ENCODE results near the gene CORO2B.

Gene CORO2B

DNA sequence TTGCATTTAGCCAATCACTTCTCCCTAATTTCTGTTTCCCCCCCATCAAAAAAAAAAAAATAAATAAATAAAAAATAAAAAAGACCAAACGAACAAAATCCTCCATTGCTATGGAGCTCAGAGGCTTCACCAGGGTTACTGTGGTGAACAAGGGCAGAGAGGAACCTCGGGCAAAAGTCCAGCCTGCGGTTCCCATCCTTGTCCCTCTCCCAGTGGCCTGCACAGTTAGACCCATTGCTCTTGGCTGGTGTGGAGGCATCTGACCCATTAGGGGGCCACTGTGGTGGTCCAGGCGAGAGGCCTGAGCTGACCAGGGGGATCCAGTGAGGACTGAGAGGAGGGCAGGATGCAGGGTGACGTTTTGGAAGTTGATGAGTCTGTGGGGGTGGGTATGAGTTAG is 18.8 kb downstream of the CORO2B start:
- TF ChIP-seq, protein P1, sequence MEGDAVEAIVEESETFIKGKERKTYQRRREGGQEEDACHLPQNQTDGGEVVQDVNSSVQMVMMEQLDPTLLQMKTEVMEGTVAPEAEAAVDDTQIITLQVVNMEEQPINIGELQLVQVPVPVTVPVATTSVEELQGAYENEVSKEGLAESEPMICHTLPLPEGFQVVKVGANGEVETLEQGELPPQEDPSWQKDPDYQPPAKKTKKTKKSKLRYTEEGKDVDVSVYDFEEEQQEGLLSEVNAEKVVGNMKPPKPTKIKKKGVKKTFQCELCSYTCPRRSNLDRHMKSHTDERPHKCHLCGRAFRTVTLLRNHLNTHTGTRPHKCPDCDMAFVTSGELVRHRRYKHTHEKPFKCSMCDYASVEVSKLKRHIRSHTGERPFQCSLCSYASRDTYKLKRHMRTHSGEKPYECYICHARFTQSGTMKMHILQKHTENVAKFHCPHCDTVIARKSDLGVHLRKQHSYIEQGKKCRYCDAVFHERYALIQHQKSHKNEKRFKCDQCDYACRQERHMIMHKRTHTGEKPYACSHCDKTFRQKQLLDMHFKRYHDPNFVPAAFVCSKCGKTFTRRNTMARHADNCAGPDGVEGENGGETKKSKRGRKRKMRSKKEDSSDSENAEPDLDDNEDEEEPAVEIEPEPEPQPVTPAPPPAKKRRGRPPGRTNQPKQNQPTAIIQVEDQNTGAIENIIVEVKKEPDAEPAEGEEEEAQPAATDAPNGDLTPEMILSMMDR (IDR thresholded peaks at IDR 0.05; ENCODE audit: low read depth, low read length, missing control alignments), result no peak
- in situ Hi-C loops (cut with HindIII; ENCODE audit: low sequenced_read_pairs), result no loop called here

DNA sequence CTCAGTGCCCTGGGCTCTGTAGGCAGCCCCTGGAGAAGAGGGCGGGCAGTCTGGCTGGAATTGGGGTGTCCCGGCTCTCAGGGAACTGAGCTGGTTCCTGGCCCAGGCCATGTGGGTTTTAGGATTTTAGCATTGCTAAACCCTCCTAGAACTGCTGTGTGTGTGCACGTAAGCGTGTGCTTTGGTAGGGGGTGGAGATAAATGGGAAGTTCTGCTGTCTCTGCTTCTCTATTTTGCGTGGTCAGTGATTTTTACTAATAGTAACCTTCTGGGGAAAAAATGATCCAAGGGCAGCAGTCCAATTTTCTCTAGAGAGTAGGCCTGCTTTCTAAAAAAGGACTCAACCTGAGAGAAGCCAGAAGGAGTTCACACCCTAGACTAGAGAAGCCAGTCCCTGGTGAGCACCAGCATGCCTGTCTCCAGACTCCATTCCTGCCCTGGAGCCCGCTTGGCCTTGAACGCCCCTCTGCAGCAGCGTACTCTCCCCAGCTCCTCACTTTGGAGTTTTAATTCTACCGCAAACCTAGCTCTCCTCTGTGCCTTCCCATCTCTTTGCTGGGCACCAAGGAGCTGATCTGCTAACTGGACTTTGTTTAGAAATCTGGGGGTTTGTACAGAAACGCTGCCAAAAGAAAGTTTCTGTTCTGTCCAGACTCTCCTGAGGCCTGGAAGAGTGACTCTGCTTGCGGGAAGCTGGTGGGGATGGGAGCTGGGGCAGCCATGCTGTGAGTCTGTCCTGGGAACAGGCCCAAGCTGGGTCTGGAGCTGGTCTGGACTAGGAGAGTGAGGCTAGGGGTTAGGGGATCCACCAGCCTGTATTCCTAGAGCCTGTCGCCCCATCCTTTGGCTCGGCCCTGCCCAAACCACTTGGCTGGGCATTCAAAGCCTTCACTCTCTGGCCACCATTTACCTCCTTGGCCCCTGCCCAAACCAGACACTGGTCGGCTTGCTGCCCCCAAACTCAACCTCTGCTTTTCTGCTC is 19.7 kb downstream of the CORO2B start:
- in situ Hi-C loops (cut with HindIII; ENCODE audit: low sequenced_read_pairs), result no loop called here
- TF ChIP-seq, protein P1 (IDR thresholded peaks at IDR 0.05; ENCODE audit: low read depth, low read length, missing control alignments), result no peak
- DNase-seq (ENCODE audit: low read depth), result no peak
- H3K4me3 ChIP-seq (ENCODE audit: low read depth, low read length), result no peak overlapping the region

More for the DNA sequence above, 18.8 kb downstream of the CORO2B start:
- H3K4me3 ChIP-seq (ENCODE audit: low read depth, low read length), result no peak overlapping the region
- DNase-seq (ENCODE audit: low read depth), result no peak

DNA sequence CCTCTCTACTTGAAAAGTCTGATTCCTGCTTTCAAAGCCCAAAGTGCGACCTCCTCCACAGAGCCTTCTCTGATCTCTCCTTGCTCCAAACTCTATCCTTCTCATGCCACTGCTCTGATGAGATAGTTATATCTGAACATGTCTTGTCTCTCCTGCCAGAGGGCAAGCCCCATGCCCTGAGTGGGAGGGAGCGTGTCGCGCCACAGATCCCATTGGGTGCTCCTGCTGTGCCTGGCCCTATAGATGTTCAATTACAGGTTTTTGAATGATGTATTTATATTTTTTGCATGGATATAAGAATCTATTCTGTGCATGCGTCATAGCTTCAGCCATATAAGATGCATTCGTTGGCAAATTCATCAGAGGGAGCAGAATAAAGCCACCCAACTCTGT is 20.4 kb downstream of the CORO2B start:
- in situ Hi-C loops (cut with HindIII; ENCODE audit: low sequenced_read_pairs), result no loop called here
- H3K4me3 ChIP-seq (ENCODE audit: low read depth, low read length), result no peak overlapping the region
- TF ChIP-seq, protein P1 (IDR thresholded peaks at IDR 0.05; ENCODE audit: low read depth, low read length, missing control alignments), result no peak
- DNase-seq (ENCODE audit: low read depth), result no peak

DNA sequence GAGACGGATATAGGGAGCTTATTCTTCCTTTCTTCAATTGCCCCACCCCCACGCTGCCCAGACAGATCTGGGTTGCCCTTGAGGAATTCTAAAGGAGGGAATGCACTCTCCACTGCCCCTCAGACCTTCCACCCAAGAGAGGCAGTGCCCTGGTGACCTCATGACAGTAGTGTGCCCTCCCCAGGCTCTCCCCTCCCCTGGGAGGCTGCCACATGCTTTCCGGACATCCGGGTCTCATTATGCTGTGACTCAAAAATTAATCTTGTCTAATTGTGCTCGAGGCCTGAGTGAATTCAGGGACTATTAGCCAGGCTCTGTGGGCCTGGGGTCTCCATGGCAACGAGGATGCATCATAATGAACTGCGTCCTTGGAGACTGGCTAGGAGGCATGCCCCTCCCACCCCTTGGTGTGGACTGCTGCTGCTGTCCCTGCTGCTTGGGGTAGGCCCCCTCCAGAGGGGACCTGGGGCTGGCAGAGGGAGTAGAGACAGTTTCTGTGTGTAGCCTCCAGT is 20.8 kb downstream of the CORO2B start:
- DNase-seq (ENCODE audit: low read depth), result no peak
- in situ Hi-C loops (cut with HindIII; ENCODE audit: low sequenced_read_pairs), result no loop called here
- no peak overlapping the region for H3K4me3 ChIP-seq (ENCODE audit: low read depth, low read length)
- TF ChIP-seq, protein P1 (IDR thresholded peaks at IDR 0.05; ENCODE audit: low read depth, low read length, missing control alignments), result no peak

DNA sequence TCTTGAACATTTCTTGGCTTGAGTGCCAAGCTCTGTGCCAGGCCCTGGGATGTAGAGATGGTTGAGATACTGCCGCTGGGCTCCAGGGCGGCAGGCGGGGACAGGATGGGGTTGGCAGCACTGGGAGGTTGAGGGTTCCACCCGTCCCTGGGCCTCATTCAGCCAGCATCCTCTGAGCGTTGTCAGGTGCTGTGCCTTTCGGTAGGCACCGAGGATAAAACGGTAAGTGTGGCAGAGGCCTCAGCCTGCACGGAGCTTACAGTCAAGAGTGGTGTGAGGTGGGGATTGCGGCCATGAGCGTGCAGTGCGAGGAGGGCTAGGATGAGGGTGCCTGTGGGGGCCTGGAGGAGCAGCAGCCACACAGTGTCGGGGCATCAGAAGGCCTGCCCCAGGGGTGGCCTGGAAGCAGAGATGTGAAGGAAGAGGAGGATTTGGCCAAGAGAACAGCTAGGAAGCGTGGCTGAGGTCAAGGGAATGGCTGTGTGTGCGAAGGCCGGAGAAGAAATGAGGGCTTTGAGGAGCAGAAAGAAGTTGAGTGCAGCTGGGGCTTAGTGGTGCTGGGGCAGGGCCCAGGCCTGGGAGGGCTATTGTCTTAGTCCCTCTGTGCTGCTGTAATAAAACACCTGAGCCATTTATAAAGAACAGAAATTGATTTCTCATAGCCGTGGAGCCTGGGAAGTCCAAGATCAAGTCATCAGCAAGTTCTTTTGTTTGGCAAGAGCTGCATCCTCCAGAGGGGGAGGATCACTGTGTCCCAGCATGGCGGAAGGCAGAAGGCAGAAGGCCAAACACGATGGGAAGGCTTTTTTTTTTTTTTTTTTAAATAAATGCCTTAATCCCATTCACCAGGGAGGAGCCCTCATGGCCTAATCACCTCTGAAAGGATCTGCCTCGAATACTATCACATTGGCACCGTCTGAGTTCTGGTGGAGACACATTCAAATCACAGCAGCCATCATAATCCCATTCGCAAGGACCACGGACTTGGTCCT is 22.7 kb downstream of the CORO2B start:
- in situ Hi-C loops (cut with HindIII; ENCODE audit: low sequenced_read_pairs), result no loop called here
- DNase-seq (ENCODE audit: low read depth), result no peak

More for the DNA sequence above, 22.7 kb downstream of the CORO2B start:
- H3K4me3 ChIP-seq (ENCODE audit: low read depth, low read length), result no peak overlapping the region
- TF ChIP-seq, protein P1 (IDR thresholded peaks at IDR 0.05; ENCODE audit: low read depth, low read length, missing control alignments), result no peak

All from astrocyte of the cerebellum (primary cell).